Vagina (tissue), 2 donors: Measurements from ENCODE around the gene VPS13C.

Experiments
- POLR2A ChIP-seq, 2 donors: fragments of 450-650 bp; IDR thresholded peaks; one replicate each; pipeline ENCODE4 v1.6.1; 2017; ENCODE audit warnings: antibody characterized with exemption in 2 of 2, mild to moderate bottlenecking in 2 of 2, moderate library complexity in 2 of 2
- TF ChIP-seq, protein P1 (sequence below), 3 experiments: fragments of 450-650 bp in 2 of 3; fragments of 200-600 bp in 1 of 3; sonication (generic) in 1 of 3; IDR thresholded peaks; one replicate each; pipeline ENCODE4 v1.5.1; 2017 to 2019; ENCODE audit warnings: antibody characterized with exemption in 3 of 3, mild to moderate bottlenecking in 2 of 3, moderate library complexity in 2 of 3

GRCh38 chr15:62075595-62076277, 15.5 kb upstream of the VPS13C start:
- TF ChIP-seq, protein P1, sequence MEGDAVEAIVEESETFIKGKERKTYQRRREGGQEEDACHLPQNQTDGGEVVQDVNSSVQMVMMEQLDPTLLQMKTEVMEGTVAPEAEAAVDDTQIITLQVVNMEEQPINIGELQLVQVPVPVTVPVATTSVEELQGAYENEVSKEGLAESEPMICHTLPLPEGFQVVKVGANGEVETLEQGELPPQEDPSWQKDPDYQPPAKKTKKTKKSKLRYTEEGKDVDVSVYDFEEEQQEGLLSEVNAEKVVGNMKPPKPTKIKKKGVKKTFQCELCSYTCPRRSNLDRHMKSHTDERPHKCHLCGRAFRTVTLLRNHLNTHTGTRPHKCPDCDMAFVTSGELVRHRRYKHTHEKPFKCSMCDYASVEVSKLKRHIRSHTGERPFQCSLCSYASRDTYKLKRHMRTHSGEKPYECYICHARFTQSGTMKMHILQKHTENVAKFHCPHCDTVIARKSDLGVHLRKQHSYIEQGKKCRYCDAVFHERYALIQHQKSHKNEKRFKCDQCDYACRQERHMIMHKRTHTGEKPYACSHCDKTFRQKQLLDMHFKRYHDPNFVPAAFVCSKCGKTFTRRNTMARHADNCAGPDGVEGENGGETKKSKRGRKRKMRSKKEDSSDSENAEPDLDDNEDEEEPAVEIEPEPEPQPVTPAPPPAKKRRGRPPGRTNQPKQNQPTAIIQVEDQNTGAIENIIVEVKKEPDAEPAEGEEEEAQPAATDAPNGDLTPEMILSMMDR (IDR thresholded peaks at IDR 0.05) = no peak
- no peak for TF ChIP-seq POLR2A (IDR thresholded peaks at IDR 0.05)
